Kidney (tissue), 14 donors: ENCODE results near the gene OAS3. TPM values are rescaled to one million over a fixed set of nuclear protein-coding genes. Genes with fewer than 3 reads are reported as not detected.

Experiments used
- DNase-seq, 5 donors: peaks; one replicate each; pipeline ENCODE4 v3.0.0-alpha.2; 2013 to 2020
- FAIRE-seq: peaks from 2 replicates; lab custom pipeline; 2012; peaks lifted over from hg19 to GRCh38; lab: Jason Lieb, UNC
- H3K27ac ChIP-seq, 2 donors: one replicate each; pipeline ENCODE4 v1.7.0; 2013; ENCODE audit warnings: low read depth in 2 of 2, low read length in 2 of 2, inconsistent platforms in 1 of 2
- H3K27me3 ChIP-seq: one replicate; pipeline ENCODE4 v1.7.1; 2013; ENCODE audit warnings: low read length, inconsistent platforms; ENCODE audit not compliant: control insufficient read depth, insufficient read depth
- H3K36me3 ChIP-seq, 3 donors: one replicate each; pipeline versions ENCODE4 v1.7.0 to v1.7.1; 2013; ENCODE audit warnings: low read length in 3 of 3, control low read depth in 1 of 3, inconsistent platforms in 1 of 3; ENCODE audit not compliant: insufficient read depth in 3 of 3, control insufficient read depth in 2 of 3
- H3K4me1 ChIP-seq, 3 donors: one replicate each; pipeline versions ENCODE4 v1.7.0 to v1.7.1; 2013; ENCODE audit warnings: low read length in 3 of 3, inconsistent platforms in 1 of 3, low read depth in 1 of 3; ENCODE audit not compliant: control insufficient read depth in 2 of 3, insufficient read depth in 2 of 3
- H3K4me3 ChIP-seq, 3 donors: one replicate each; pipeline versions ENCODE4 v1.7.0 to v1.8.1; 2013; ENCODE audit warnings: low read length in 3 of 3, control low read depth in 1 of 3, inconsistent platforms in 1 of 3
- H3K9ac ChIP-seq, 3 donors: one replicate each; pipeline versions ENCODE4 v1.7.0 to v1.7.1; 2013; ENCODE audit warnings: low read length in 3 of 3, control low read depth in 1 of 3, inconsistent platforms in 1 of 3
- H3K9me3 ChIP-seq, 3 donors: one replicate each; pipeline versions ENCODE4 v1.7.0 to v1.7.1; 2013; ENCODE audit warnings: low read length in 3 of 3, control low read depth in 1 of 3, inconsistent platforms in 1 of 3; ENCODE audit not compliant: control insufficient read depth in 2 of 3, insufficient read depth in 1 of 3
- CTCF ChIP-seq: IDR thresholded peaks from 3 replicates; pipeline ENCODE4 v1.5.1; 2012; ENCODE audit warnings: mild to moderate bottlenecking, moderate library complexity, borderline replicate concordance; ENCODE audit not compliant: insufficient read depth; ENCODE audit errors: extremely low read depth
- intact Hi-C: fragments of 100-400 bp; cut with DNase I; formaldehyde crosslinking; loops from one replicate; pipeline ENCODE4 v1.11.1; 2022
- polyA plus RNA-seq: library from polyadenylated mRNA; stranded (reverse); fragments of 350-450 nt; fragmentation: Illumina TruSeq; extraction: RNeasy Lipid Tissue Mini Kit (QIAGEN cat#74804); gene quantifications from one replicate; pipeline ENCODE4 v1.2.3, GENCODE V29; 2014; ENCODE audit warnings: low read depth, low replicate concordance; ENCODE audit not compliant: insufficient read depth
- total RNA-seq: library from RNA; stranded (reverse); fragmentation: NEBNext Ultra II Directional; extraction: Animal tissue kit (Norgen Biotek cat#: 25700); gene quantifications from one replicate; pipeline ENCODE4 v1.2.1, GENCODE V29; 2021
- donor health status: control.
- donor health status: control.
- donor health status: control.
- donor health status: control.
- donor health status: control.
- donor health status: DM: yes; HTN: yes; CAD: no.
- donor health status: Normal renal cell carcinoma (clear cell type).

Gene OAS3
- total and polyA plus RNA-seq, 2 donors from 2014 or later, result 2.5 to 15.6 TPM

DNA sequence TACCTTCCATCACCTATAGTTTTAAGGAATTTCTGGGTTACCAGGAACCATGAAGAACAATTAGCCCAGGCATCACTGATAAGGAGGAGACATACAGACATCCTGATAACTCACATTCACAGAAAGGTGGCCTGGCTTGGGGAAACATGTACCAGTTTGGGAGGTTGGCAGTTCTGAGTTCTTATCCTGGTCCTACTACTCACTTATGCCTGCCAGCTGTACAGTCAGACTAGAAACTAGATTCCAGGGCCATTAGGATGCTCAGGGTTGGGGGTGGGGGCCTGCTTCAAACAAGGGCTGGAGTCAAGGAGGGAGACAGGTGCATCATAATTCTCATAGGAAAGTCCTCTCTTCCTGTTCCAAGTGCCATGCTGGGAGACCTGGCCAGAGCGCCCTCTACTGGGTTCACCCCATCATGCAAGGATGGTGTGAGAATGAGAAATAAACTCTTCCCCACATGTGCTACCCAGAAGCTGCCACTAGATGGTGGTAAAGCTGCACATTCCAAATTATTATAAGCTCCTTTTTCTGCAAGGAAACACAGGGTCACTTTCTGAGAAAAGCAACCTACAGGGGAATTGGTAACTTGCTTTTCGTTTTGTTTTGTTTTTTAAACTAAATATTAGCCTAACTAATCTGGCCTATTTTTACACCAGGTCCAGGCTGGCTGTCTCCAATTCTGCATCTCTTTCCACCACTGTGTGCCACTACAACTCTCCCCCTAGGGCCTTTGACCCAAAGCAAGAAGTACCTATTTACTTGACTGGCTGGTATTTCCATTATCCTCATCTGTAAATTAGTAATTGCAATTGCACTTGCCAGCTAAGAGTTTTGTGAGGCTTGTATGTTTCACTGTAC, 54.5 kb downstream of the OAS3 start:
- Histone ChIP-seq H3K9me3 (no peaks in the 10 kb centered on the region), H3K4me1 (no peaks in the 10 kb centered on the region), H3K4me3 (no peak overlapping the region), H3K9ac (no peak overlapping the region), H3K27ac (no peak overlapping the region), H3K27me3 (no peaks in the 10 kb centered on the region), H3K36me3 (no peaks in the 10 kb centered on the region)
- FAIRE-seq (peak; percentile 45), DNase-seq (peak in 4 of 5 donors; percentile 65 to 80 (median 68))
- intact Hi-C loops, result no loop called here
- TF ChIP-seq CTCF, result peak; percentile 85

- no peaks in the 10 kb centered on the region for H3K27me3 ChIP-seq
- no peak for TF ChIP-seq CTCF
- intact Hi-C loops, result no loop called here
- H3K4me3 ChIP-seq, result no peak overlapping the region
- H3K9ac ChIP-seq, result no peak overlapping the region
- DNase-seq, result no peak
- peaks cover 0 to 4% (median 3%) of the 10 kb centered on the region in 3 donors for H3K9me3 ChIP-seq
- H3K27ac ChIP-seq, result no peak overlapping the region
- no peak for FAIRE-seq
- no peaks in the 10 kb centered on the region for H3K4me1 ChIP-seq
- no peaks in the 10 kb centered on the region for H3K36me3 ChIP-seq
Measured at GRCh38 chr12:112995008-112995407, 56.7 kb downstream of the OAS3 start.

DNA sequence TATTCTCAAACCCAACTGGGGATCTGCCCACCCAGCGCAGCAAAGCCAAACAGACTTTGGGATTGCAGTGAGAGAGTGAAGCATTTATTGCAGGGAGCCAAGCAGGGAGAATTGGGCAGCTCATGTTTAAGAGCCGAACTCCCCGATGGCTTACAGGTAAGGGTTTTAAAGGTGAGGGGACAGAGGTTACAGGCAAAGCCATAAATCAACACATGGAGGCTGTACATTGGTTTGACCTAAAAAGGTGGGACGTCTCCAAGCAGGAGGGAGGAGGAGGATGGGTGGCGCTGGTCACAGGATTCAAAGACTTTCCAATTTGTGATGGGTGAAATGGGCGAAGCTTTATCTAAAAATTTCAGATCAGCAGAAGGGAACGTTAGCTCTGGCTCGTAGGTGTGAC, 58.2 kb downstream of the OAS3 start:
- Histone ChIP-seq H3K4me1 (no peaks in the 10 kb centered on the region), H3K36me3 (peaks cover 0 to 6% (median 0%) of the 10 kb centered on the region in 3 donors), H3K9ac (no peak overlapping the region), H3K27me3 (no peaks in the 10 kb centered on the region), H3K9me3 (peaks cover 0 to 4% (median 3%) of the 10 kb centered on the region in 3 donors), H3K4me3 (no peak overlapping the region), H3K27ac (no peak overlapping the region)
- TF ChIP-seq CTCF, result no peak
- no peak for FAIRE-seq
- intact Hi-C loops, result no loop called here
- DNase-seq, result no peak
